A549 (cell line): ENCODE data around the gene NLRX1. TPM values are rescaled to one million over a fixed set of nuclear protein-coding genes. Genes with fewer than 3 reads are reported as not detected.
"Not testable (repeated sequence)": the region's sequence is repeated elsewhere in the genome, so short reads cannot be mapped to it uniquely, and the experiment has no call there.

Experiments
- ATAC-seq, 2 experiments: fragments of 200-7000 bp in 1 of 2; fragments of >200 bp in 1 of 2; cut with Nextera tagmentation in 1 of 2; cut with Tn5 transposase in 1 of 2; 3 replicates each; pipeline versions ENCODE4 v1.8.0 to v1.9.1; 2018 to 2020; ENCODE audit warnings: mild to moderate bottlenecking in 1 of 2, moderate library complexity in 1 of 2
- CTCF ChIA-PET: fragments of 300-600 bp; sonication (Branson Sonifier 250); formaldehyde crosslinking; extraction: SDS; loops from one replicate; lab custom pipeline; 2021; ENCODE audit warnings: antibody characterized with exemption, inconsistent platforms; lab: Yijun Ruan, JAX
- POLR2A ChIA-PET: fragments of 350-600 bp; formaldehyde crosslinking; extraction: SDS; loops from one replicate; lab custom pipeline; 2021; ENCODE audit warnings: antibody characterized with exemption, inconsistent platforms; lab: Yijun Ruan, JAX
- DNase-seq, 2 experiments: peaks; one replicate each; pipeline versions ENCODE4 v3.0.0 to v3.0.0-alpha.2; 2011 to 2016; ENCODE audit warnings: low read depth in 1 of 2, low spot score in 1 of 2
- FAIRE-seq: peaks from 2 replicates; lab custom pipeline; 2011; peaks lifted over from hg19 to GRCh38; lab: Jason Lieb, UNC
- H3K27ac ChIP-seq, 2 experiments: fragments of >200 bp; sonication (Bioruptor Twin); formaldehyde crosslinking; 3 replicates each; pipeline ENCODE4 v1.5.1; 2016 to 2017
- H3K4me1 ChIP-seq: fragments of >200 bp; sonication (Bioruptor Twin); formaldehyde crosslinking; 3 replicates; pipeline ENCODE4 v1.6.1; 2016
- H3K4me2 ChIP-seq: fragments of >200 bp; sonication (Bioruptor Twin); formaldehyde crosslinking; 3 replicates; pipeline ENCODE4 v1.6.1; 2016
- H3K4me3 ChIP-seq: fragments of >200 bp; sonication (Bioruptor Twin); formaldehyde crosslinking; 3 replicates; pipeline ENCODE4 v1.5.1; 2016
- H3K9me3 ChIP-seq: fragments of >200 bp; sonication (Bioruptor Twin); formaldehyde crosslinking; 3 replicates; pipeline ENCODE4 v1.6.1; 2016
- BCL3 ChIP-seq: fragments of >200 bp; sonication (Bioruptor Twin); formaldehyde crosslinking; IDR thresholded peaks from 3 replicates; pipeline ENCODE4 v1.6.1; 2016
- CBX2 ChIP-seq: fragments of 200-600 bp; sonication (generic); IDR thresholded peaks from 2 replicates; pipeline ENCODE4 v1.6.1; 2016; ENCODE audit warnings: low read depth, mild to moderate bottlenecking, borderline replicate concordance
- CEBPB ChIP-seq, 2 experiments: fragments of >200 bp in 1 of 2; sonication (Bioruptor Twin) in 1 of 2; formaldehyde crosslinking in 1 of 2; IDR thresholded peaks; 2 replicates each; pipeline ENCODE4 v1.6.1; 2012 to 2016
- CHD2 ChIP-seq: fragments of 150-350 bp; IDR thresholded peaks from 2 replicates; pipeline ENCODE4 v1.6.1; 2014; ENCODE audit warnings: low read length; ENCODE audit not compliant: partially characterized antibody
- EHF ChIP-seq: fragments of 250-450 bp; sonication (Bioruptor Pico); IDR thresholded peaks from 2 replicates; pipeline ENCODE4 v1.5.0; 2020; ENCODE audit warnings: mild to moderate bottlenecking
- EHMT2 ChIP-seq: fragments of 200-600 bp; sonication (generic); IDR thresholded peaks from 2 replicates; pipeline ENCODE4 v1.6.1; 2016; ENCODE audit warnings: antibody characterized with exemption, low read depth, mild to moderate bottlenecking, moderate library complexity
- EP300 ChIP-seq, 2 experiments: fragments of >200 bp; sonication (Bioruptor Twin); formaldehyde crosslinking; IDR thresholded peaks; 2 replicates in 1 of 2; 3 replicates in 1 of 2; pipeline ENCODE4 v1.6.1; 2016 to 2017
- ESRRA ChIP-seq: fragments of 150-350 bp; IDR thresholded peaks from 2 replicates; pipeline ENCODE4 v1.6.1; 2014; ENCODE audit warnings: mild to moderate bottlenecking, low read length, borderline replicate concordance
- FOSL2 ChIP-seq, 2 experiments: fragments of 450-650 bp in 1 of 2; fragments of >200 bp in 1 of 2; sonication (Bioruptor Twin) in 1 of 2; formaldehyde crosslinking; IDR thresholded peaks; 2 replicates each; pipeline versions ENCODE4 v1.5.0 to v1.6.1; 2016 to 2020; ENCODE audit warnings: mild to moderate bottlenecking in 1 of 2, moderate library complexity in 1 of 2
- GATA3 ChIP-seq: IDR thresholded peaks from 2 replicates; pipeline ENCODE4 v1.6.1; 2012; ENCODE audit warnings: borderline replicate concordance
- JUN ChIP-seq, 2 experiments: fragments of >200 bp; sonication (Bioruptor Twin); formaldehyde crosslinking; IDR thresholded peaks; 2 replicates in 1 of 2; 3 replicates in 1 of 2; pipeline ENCODE4 v1.6.1; 2016 to 2017
- KDM1A ChIP-seq: fragments of 200-600 bp; sonication (generic); IDR thresholded peaks from 2 replicates; pipeline ENCODE4 v1.6.1; 2016; ENCODE audit warnings: low read depth, mild to moderate bottlenecking
- KDM5A ChIP-seq: fragments of 200-600 bp; sonication (generic); IDR thresholded peaks from 2 replicates; pipeline ENCODE4 v1.6.1; 2016; ENCODE audit warnings: antibody characterized with exemption, mild to moderate bottlenecking
- MYC ChIP-seq: IDR thresholded peaks from 2 replicates; pipeline ENCODE4 v1.6.1; 2012; ENCODE audit warnings: mild to moderate bottlenecking, inconsistent platforms, low read length, improper control_type of control experiment, borderline replicate concordance
- POLR2A ChIP-seq: IDR thresholded peaks from 2 replicates; pipeline ENCODE4 v1.6.1; 2012; ENCODE audit warnings: mild to moderate bottlenecking, low read length
- POLR2AphosphoS2 ChIP-seq: conservative IDR thresholded peaks from 2 replicates; pipeline ENCODE4 v1.6.1; 2012; ENCODE audit warnings: low read length, improper control_type of control experiment, inconsistent platforms
- RCOR1 ChIP-seq: fragments of 150-350 bp; IDR thresholded peaks from 2 replicates; pipeline ENCODE4 v1.6.1; 2014; ENCODE audit warnings: antibody characterized with exemption, low read length, low read depth
- RNF2 ChIP-seq: fragments of 200-600 bp; sonication (generic); IDR thresholded peaks from 2 replicates; pipeline ENCODE4 v1.6.1; 2016; ENCODE audit warnings: low read depth, mild to moderate bottlenecking, antibody characterized with exemption, moderate library complexity, borderline replicate concordance
- SREBF2 ChIP-seq: fragments of 450-650 bp; IDR thresholded peaks from 2 replicates; pipeline ENCODE4 v1.6.1; 2014; ENCODE audit warnings: mild to moderate bottlenecking, moderate library complexity
- USF2 ChIP-seq: fragments of 450-650 bp; IDR thresholded peaks from 2 replicates; pipeline ENCODE4 v1.6.1; 2014; ENCODE audit warnings: antibody characterized with exemption
- ZC3H11A ChIP-seq: fragments of 450-650 bp; IDR thresholded peaks from 2 replicates; pipeline ENCODE4 v1.6.1; 2014; ENCODE audit warnings: antibody characterized with exemption, mild to moderate bottlenecking
- ZNF302 ChIP-seq: fragments of 250-450 bp; sonication (Bioruptor Pico); IDR thresholded peaks from 2 replicates; pipeline ENCODE4 v1.9.0; 2021; ENCODE audit warnings: inconsistent platforms, mild to moderate bottlenecking, moderate library complexity
- ZSCAN20 ChIP-seq: fragments of 250-450 bp; sonication (Bioruptor Pico); IDR thresholded peaks from 2 replicates; pipeline ENCODE4 v1.8.0; 2022; ENCODE audit warnings: mild to moderate bottlenecking, moderate library complexity
- WGBS: methylation state at CpG from one replicate; pipeline ENCODE4 v1.1.6; 2017; ENCODE audit errors: missing lambda C conversion rate; 5-methylcytosine and 5-hydroxymethylcytosine counted together
- polyA plus RNA-seq, 4 experiments: library from polyadenylated mRNA; depleted of rRNA in 3 of 4; stranded (reverse); fragments of >200 nt; fragmentation: RNase III in 1 of 4; extraction: RNeasy Plus Mini Kit Qiagen cat#74134 plus additional on column Dnase treatment in 1 of 4; gene quantifications; 2 replicates in 3 of 4; 3 replicates in 1 of 4; pipeline ENCODE4 v1.2.3, GENCODE V29; 2011 to 2017

The NLRX1 gene
- polyA plus RNA-seq, 2 of the 4 experiments (the other 2 are of a cell fraction), result 8.4 to 8.5 TPM

- peak overlapping the region; percentile 30 to 95; a peak in 3 of 6 replicates for H3K27ac ChIP-seq
- no peaks in the 10 kb centered on the region for H3K9me3 ChIP-seq
- peak in 1 of 2 experiments; percentile 15; a peak in 2 of 6 replicates for ATAC-seq
- ChIA-PET POLR2A (no interaction called here), CTCF (interaction anchor here (0.6 to 1.8 kb wide), 8 partner anchors 8 to 74 kb away, joined by 3 to 5 read pairs (median 3); partner anchors contain the start of gene DPAGT1)
- peaks cover 16% of the 10 kb centered on the region for H3K4me1 ChIP-seq
- peak overlapping the region; percentile 47 for H3K4me2 ChIP-seq
- peak; percentile 47 to 66 for DNase-seq
- 21% methylated on average over 8 of the region's 8 CpGs for WGBS
- H3K4me3 ChIP-seq, result no peak overlapping the region
- no peak for FAIRE-seq
- no peak for TF ChIP-seq ZC3H11A
- no peak for TF ChIP-seq GATA3
- no peak for TF ChIP-seq FOSL2 (IDR thresholded peaks at IDR 0.05)
- peak; percentile 36 for TF ChIP-seq FOSL2 (CRISPR knock-in tag; IDR thresholded peaks at IDR 0.05)
Measured at GRCh38 chr11:119166368-119167076, 2.0 kb upstream of the NLRX1 start.

- DNase-seq, H3K4me3 ChIP-seq, H3K9me3 ChIP-seq, ATAC-seq, H3K4me2 ChIP-seq, POLR2A ChIA-PET, FAIRE-seq: not testable (repeated sequence)
- Histone ChIP-seq H3K4me1 (peaks cover 16% of the 10 kb centered on the region), H3K27ac (peak overlapping the region in 1 of 2 experiments; percentile 95; a peak in 3 of 6 replicates)
- CTCF ChIA-PET, result interaction anchor here (0.6 to 1.8 kb wide), 9 partner anchors 9 to 74 kb away, joined by 3 to 6 read pairs (median 3); partner anchors contain the start of gene DPAGT1
- WGBS, result 85% methylated on average over 10 of the region's 10 CpGs
Measured at GRCh38 chr11:119167077-119167458, 1.5 kb upstream of the NLRX1 start.

- peak overlapping the region in 1 of 2 experiments; percentile 95; a peak in 2 of 6 replicates for H3K27ac ChIP-seq
- CTCF ChIA-PET, result interaction anchor here (1.0 to 1.8 kb wide), 4 partner anchors 12 to 33 kb away, joined by 4 to 6 read pairs (median 4); no protein-coding TSS in a partner anchor
- DNase-seq, result peak in 1 of 2 experiments; percentile 42
Measured at GRCh38 chr11:119167933-119168332, 592 bp upstream of the NLRX1 start.

DNA sequence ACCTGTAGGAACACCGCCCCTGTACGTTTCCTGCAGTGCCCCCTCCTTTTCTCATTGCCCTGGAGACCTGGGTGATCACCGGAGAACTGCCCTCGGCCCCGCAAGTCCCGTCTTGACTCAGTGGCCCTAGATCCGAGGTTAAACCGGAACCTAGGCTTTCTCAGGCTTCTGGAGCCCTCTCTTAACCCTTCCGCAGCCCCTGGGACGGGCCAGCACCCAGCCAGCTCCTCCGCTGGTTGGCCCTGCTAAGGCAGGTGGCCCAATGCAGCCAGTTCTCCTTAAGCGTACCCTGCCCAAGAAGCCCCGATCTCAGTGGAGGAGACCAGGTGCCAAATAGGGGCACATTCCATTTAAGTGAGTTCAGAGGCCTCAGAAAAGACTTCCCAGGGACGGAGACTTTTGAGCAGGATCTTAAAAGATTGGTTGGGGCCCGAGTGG lies 776 bp downstream of the NLRX1 start:
- FAIRE-seq, result no peak
- no CpG with 5 or more reads among the region's 15 CpGs for WGBS
- peak; percentile 51 to 58 for DNase-seq

More at GRCh38 chr11:119167933-119168332, 592 bp upstream of the NLRX1 start:
- H3K4me3 ChIP-seq, result no peak overlapping the region
- FAIRE-seq (no peak), ATAC-seq (peak; percentile 41 to 47; a peak in 4 of 6 replicates)
- 65% methylated on average over 5 of the region's 6 CpGs for WGBS
- peak overlapping the region; percentile 34; the same call in 1 of the 3 replicates for H3K4me2 ChIP-seq
- TF ChIP-seq RNF2 (no peak), EHF (no peak), KDM5A (no peak), EHMT2 (no peak), RCOR1 (no peak)
- no peaks in the 10 kb centered on the region for H3K9me3 ChIP-seq
- POLR2A ChIA-PET, result no interaction called here
- peaks cover 16% of the 10 kb centered on the region for H3K4me1 ChIP-seq

DNA sequence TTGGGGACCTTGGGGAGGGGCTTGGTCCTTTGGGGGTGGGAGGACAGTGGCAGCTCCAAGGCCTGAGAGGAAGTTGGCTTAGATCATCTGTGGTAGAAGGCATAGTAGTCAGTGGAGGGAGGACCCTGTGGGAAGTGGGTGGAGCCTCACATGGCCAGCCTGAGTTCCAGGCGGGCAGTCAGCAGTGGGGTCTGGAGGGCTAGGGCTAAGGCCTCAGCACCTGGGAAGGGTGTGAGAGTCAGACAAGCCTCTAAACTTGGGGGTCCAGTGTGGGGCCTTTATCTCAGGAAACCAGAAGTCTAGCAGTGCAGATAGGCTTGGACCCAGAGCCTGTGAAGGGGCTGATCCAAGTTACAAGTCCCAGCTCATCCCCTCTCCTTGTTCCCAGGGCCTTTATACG lies 4.0 kb downstream of the NLRX1 start:
- ChIA-PET POLR2A (no interaction called here), CTCF (interaction anchor here (0.5 kb wide), 1 partner anchor 184 kb away, joined by 3 read pairs; no protein-coding TSS in a partner anchor)
- no peak overlapping the region for H3K4me2 ChIP-seq
- no peak overlapping the region for H3K27ac ChIP-seq
- no peak overlapping the region for H3K4me3 ChIP-seq
- no peaks in the 10 kb centered on the region for H3K9me3 ChIP-seq
- 100% methylated on average over 1 of the region's 2 CpGs for WGBS
- ATAC-seq (no peak), FAIRE-seq (no peak), DNase-seq (no peak)
- no peak for TF ChIP-seq ZNF302 (CRISPR knock-in tag)
- TF ChIP-seq CEBPB (IDR thresholded peaks at IDR 0.05), result no peak
- no peak for TF ChIP-seq KDM1A
- no peak for TF ChIP-seq ESRRA
- no peak for TF ChIP-seq MYC
- TF ChIP-seq EP300 (IDR thresholded peaks at IDR 0.05), result no peak
- TF ChIP-seq CBX2, result no peak
- TF ChIP-seq JUN (IDR thresholded peaks at IDR 0.05), result no peak
- no peak for TF ChIP-seq CHD2
- no peak for TF ChIP-seq BCL3
- no peak for TF ChIP-seq USF2
- no peak for TF ChIP-seq ZSCAN20 (CRISPR knock-in tag)
- TF ChIP-seq SREBF2, result no peak
- peaks cover 6% of the 10 kb centered on the region for H3K4me1 ChIP-seq

More for the DNA sequence above, 776 bp downstream of the NLRX1 start:
- no peaks in the 10 kb centered on the region for H3K9me3 ChIP-seq
- TF ChIP-seq POLR2A, result peak; percentile 21; the same call in 1 of the 2 replicates
- TF ChIP-seq POLR2AphosphoS2, result no peak
- peak overlapping the region; percentile 63 for H3K4me2 ChIP-seq
- H3K27ac ChIP-seq, result peak overlapping the region; percentile 95 to 99
- ChIA-PET CTCF (interaction anchor here (0.5 to 3.2 kb wide), 26 partner anchors 8 to 211 kb away, joined by 3 to 25 read pairs (median 4); partner anchors contain the start of genes C2CD2L, CBL and NHERF4), POLR2A (interaction anchor here (0.5 to 1.5 kb wide), 13 partner anchors 9 to 153 kb away, joined by 3 to 10 read pairs (median 3); partner anchors contain the start of genes C2CD2L, CBL, DPAGT1 and HINFP)
- peaks cover 16% of the 10 kb centered on the region for H3K4me1 ChIP-seq
- peak; percentile 57 to 69 for ATAC-seq
- H3K4me3 ChIP-seq, result peak overlapping the region; percentile 75
